ENCODE data around the gene MBP. TPM values are rescaled to one million over a fixed set of nuclear protein-coding genes. Genes with fewer than 3 reads are reported as not detected.

Gene MBP
- total RNA-seq, 2 donors from 2014 or later = 43.0 to 65.8 TPM

- intact Hi-C loops (cut with DNase I) = no loop called here
- no peak overlapping the region for H3K27ac ChIP-seq
- H3K27me3 ChIP-seq = no peaks in the 10 kb centered on the region
- H3K9ac ChIP-seq (ENCODE audit: low read depth in 2 of 2, low read length in 2 of 2) = no peak overlapping the region
- no peaks in the 10 kb centered on the region for H3K9me3 ChIP-seq
- no peaks in the 10 kb centered on the region for H3K4me1 ChIP-seq
- no peak for DNase-seq
- TF ChIP-seq CTCF (IDR thresholded peaks at IDR 0.05) = no peak
- H3K36me3 ChIP-seq = no peaks in the 10 kb centered on the region
- H3K4me3 ChIP-seq = no peak overlapping the region
These were observed 115.6 kb downstream of the MBP start for GRCh38 chr18:77016936-77017335.

GRCh38 chr18:77015771-77016710 lies 116.5 kb downstream of the MBP start:
- intact Hi-C loops (cut with DNase I) = no loop called here
- no peak for TF ChIP-seq CTCF (IDR thresholded peaks at IDR 0.05)

GRCh38 chr18:77015169-77015568 lies 117.4 kb downstream of the MBP start:
- DNase-seq = no peak
- no peak overlapping the region for H3K27ac ChIP-seq
- H3K36me3 ChIP-seq = no peaks in the 10 kb centered on the region
- intact Hi-C loops (cut with DNase I) = no loop called here
- H3K27me3 ChIP-seq = no peaks in the 10 kb centered on the region
- no peaks in the 10 kb centered on the region for H3K9me3 ChIP-seq
- H3K9ac ChIP-seq (ENCODE audit: low read depth in 2 of 2, low read length in 2 of 2) = no peak overlapping the region
- TF ChIP-seq CTCF (IDR thresholded peaks at IDR 0.05) = no peak
- H3K4me1 ChIP-seq = no peaks in the 10 kb centered on the region
- no peak overlapping the region for H3K4me3 ChIP-seq

More at GRCh38 chr18:77015771-77016710, 116.5 kb downstream of the MBP start:
- H3K4me1 ChIP-seq = no peaks in the 10 kb centered on the region
- no peaks in the 10 kb centered on the region for H3K9me3 ChIP-seq
- no peaks in the 10 kb centered on the region for H3K27me3 ChIP-seq
- no peak overlapping the region for H3K4me3 ChIP-seq
- no peaks in the 10 kb centered on the region for H3K36me3 ChIP-seq
- no peak overlapping the region for H3K9ac ChIP-seq (ENCODE audit: low read depth in 2 of 2, low read length in 2 of 2)
- no peak overlapping the region for H3K27ac ChIP-seq
- DNase-seq = no peak

GRCh38 chr18:77014538-77014937 lies 118.0 kb downstream of the MBP start:
- intact Hi-C loops (cut with DNase I) = no loop called here
- H3K27me3 ChIP-seq = no peaks in the 10 kb centered on the region
- H3K9me3 ChIP-seq = no peaks in the 10 kb centered on the region
- no peak overlapping the region for H3K4me3 ChIP-seq
- H3K27ac ChIP-seq = no peak overlapping the region
- TF ChIP-seq CTCF (IDR thresholded peaks at IDR 0.05) = no peak
- H3K36me3 ChIP-seq = no peaks in the 10 kb centered on the region
- DNase-seq = no peak
- no peak overlapping the region for H3K9ac ChIP-seq (ENCODE audit: low read depth in 2 of 2, low read length in 2 of 2)
- no peaks in the 10 kb centered on the region for H3K4me1 ChIP-seq

GRCh38 chr18:77013811-77014521 lies 118.6 kb downstream of the MBP start:
- Histone ChIP-seq H3K9ac (ENCODE audit: low read depth in 2 of 2, low read length in 2 of 2) (no peak overlapping the region), H3K27ac (no peak overlapping the region), H3K36me3 (no peaks in the 10 kb centered on the region), H3K4me3 (no peak overlapping the region), H3K4me1 (no peaks in the 10 kb centered on the region), H3K9me3 (no peaks in the 10 kb centered on the region), H3K27me3 (no peaks in the 10 kb centered on the region)
- no peak for TF ChIP-seq CTCF (IDR thresholded peaks at IDR 0.05)
- DNase-seq = no peak
- intact Hi-C loops (cut with DNase I) = no loop called here
